CD4-positive, alpha-beta T cell treated with Interleukin-6 at 100 ng/mL for 8 hours (primary cell): ENCODE results near the gene APCDD1L.
"Not testable (repeated sequence)": the region's sequence is repeated elsewhere in the genome, so short reads cannot be mapped to it uniquely, and the experiment has no call there.

Experiments used
- DNase-seq: peaks from one replicate; pipeline ENCODE4 v3.0.0-alpha.2; 2020; ENCODE audit warnings: mixed read lengths, low spot score

APCDD1L gene

GRCh38 chr20:58441723-58442122, 73.5 kb downstream of the APCDD1L start:
- no peak for DNase-seq

- no peak for DNase-seq
Measured at GRCh38 chr20:58440021-58440767, 75.0 kb downstream of the APCDD1L start.

- no peak for DNase-seq
Measured at GRCh38 chr20:58438970-58439808, 76.0 kb downstream of the APCDD1L start.

DNA sequence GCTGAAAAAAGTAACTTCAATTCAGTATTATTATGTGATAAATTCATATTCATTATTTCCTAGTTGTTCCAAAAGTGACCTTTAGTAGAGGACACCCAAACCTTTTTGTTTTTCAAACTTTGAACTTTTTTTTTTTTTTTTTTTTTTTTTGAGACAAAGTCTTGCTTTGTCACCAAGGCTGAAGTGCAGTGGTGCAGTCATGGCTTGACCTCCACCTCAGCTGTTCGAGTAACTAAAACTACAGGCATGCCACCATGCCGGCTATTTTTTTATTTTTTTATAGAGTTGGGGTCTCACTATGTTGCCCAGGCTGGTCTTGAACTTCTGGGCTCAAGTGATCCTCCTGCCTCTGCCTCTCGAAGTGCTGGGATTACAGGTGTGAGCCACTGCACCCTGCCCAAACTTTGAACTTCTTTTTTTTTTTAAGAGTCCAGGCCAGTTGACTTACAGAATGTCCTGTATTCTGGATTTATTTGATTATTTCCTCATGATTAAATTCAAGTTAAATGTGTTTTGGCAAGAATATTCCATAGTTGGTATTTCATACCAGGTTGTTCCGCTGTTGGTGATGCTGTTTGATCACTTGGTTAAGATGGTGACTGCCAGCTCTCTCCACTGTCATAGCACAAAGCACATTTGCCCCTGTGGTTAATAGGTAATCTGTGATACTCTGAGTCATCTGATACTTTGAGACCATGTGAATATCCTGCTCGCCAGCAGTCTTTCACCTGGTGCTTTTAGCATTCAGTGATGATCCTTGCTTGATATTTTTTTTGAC, 78.1 kb downstream of the APCDD1L start:
- no peak for DNase-seq

- DNase-seq = no peak
Measured at GRCh38 chr20:58435237-58435636, 80.0 kb downstream of the APCDD1L start.

DNA sequence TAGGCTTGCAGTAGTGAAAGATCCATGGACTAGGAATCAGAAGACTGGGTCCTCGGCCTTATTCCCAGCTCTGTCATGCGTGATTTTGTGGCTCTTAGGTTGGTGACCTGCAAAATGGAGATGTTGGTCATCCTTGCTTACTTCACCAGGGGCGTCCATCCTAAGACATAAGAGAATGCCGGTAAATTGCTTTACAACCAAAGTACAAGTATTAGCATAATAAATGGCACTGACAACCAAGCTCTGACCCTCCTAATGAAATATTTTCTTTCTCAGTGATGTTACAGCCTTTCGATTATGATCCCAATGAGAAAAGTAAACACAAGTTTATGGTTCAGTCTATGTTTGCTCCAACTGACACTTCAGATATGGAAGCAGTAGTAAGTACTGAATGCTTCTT, 80.9 kb downstream of the APCDD1L start:
- no peak for DNase-seq

DNA sequence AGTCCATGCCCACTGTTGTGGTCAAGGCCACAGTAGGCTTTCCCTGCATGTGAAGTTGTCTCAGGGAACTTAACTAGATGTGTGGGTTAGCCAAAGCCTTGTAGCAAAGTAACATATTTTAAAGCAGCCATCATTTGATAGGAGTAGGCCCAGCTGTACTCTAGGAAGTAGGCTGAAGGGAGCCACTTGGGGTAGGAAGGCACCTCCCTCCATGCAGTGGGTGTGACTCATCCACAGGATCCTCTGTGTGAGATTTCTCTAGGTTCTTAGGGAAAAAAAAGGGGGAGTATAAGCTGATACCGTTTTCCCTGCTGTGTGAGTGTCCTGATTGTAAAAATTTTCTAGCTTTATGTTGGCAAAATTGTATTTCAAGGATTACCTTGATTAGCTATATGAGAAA, 81.4 kb downstream of the APCDD1L start:
- DNase-seq = no peak

DNA sequence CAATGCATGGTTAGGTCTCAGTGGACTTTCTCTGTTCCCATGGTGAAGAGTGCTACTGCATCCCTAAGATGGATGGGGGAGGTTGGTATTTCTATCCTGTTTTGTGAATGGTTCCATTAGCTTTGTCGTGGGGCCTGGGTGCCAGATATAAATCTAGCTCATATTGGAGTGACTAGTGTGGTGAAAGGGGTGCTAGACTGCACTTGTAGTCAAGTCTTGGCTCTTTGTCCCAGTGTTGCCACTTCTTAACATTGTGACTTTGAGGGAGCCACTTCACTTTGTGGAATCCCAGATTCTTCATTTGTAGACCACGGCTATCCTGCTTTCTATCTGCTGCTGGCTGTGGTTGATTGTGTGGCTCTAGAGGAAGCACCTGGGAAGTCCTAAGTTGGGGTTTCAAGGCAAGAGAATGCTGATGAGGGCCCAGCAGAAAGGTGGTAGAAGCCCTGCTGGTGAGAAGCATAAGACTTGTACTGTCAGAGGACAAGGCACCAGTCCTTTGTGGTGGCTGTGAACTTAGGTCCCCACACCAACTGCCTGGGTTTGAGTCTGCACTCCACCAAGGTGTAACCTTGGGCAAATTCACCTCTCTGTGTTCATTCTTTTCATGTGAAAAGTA, 82.1 kb downstream of the APCDD1L start:
- no peak for DNase-seq

- no peak for DNase-seq
Measured at GRCh38 chr20:58432186-58432954, 82.8 kb downstream of the APCDD1L start.

- no peak for DNase-seq
Measured at GRCh38 chr20:58431134-58431533, 84.1 kb downstream of the APCDD1L start.

- no peak for DNase-seq
Measured at GRCh38 chr20:58429303-58429702, 85.9 kb downstream of the APCDD1L start.

DNA sequence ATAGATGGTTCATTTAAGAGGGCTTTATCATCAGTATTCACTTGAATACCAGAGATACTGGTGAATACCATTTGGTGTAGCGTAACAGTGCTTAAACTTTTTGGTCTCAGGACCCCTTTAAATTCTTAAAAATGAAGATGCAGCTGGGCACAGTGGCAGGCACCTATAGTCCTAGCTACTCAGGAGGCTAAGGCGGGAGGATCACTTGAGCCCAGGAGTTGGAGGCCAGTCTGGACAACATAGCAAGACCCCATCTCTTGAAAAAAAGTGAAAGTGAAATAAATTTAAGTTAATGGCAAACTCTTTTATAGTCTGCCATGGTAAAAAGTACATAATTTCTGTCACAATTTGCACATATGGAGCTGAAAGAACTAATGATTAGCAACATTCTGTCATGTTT, 86.8 kb downstream of the APCDD1L start:
- DNase-seq = no peak

GRCh38 chr20:58427571-58427970, 87.6 kb downstream of the APCDD1L start:
- DNase-seq = not testable (repeated sequence)

DNA sequence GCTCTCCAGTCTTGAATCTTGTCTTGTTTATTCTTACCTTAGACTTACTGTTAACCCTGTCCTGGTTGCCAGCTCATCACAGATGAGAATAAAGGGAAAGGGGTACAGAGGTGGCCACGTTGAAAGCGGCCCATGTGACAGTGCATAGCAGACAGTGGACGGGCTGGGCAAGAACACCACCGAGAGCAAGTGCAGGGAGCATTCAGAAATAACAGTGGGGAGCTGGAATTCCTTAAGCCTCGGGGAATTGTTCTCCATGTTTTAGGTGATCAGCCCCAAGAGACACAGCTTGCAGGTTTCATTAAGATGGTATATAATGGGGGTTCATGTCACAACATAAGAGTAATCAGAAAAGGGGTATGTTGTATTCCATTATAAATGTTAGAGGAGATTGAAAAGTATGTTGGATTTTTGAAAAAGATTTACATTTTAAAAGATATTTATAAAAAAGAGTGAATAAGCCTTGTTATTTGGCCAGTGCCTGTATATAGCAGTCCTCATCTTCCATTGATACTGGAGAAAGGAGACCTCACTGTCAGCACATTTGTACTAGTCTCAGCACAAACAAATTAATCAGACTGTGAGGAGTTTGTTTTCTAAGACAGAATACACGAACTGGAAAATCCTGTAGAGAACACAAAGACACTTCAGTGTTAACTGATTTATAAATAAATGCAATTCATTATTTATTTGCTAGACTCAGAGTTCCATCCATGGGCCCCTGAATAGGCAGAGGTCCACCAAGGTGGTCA, 90.8 kb downstream of the APCDD1L start:
- DNase-seq = no peak

DNA sequence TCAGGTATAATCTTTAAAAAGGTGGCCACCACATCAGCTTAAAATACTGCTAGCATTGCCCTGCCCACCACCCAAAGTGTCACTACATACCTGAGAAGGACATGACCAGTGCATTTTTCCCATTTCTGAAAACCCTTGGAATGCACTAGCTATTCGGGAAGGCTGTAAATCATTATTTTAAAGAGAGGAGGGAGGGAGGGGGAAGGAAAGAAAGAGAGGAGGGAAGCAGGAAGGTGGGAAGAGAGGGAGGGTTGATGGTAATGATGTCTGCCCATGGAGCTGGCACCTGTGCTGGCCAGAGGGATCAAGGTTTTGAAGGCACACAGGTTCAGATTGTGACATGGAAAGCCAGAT, 93.7 kb downstream of the APCDD1L start:
- no peak for DNase-seq

GRCh38 chr20:58420798-58421496, 94.3 kb downstream of the APCDD1L start:
- DNase-seq = no peak

DNA sequence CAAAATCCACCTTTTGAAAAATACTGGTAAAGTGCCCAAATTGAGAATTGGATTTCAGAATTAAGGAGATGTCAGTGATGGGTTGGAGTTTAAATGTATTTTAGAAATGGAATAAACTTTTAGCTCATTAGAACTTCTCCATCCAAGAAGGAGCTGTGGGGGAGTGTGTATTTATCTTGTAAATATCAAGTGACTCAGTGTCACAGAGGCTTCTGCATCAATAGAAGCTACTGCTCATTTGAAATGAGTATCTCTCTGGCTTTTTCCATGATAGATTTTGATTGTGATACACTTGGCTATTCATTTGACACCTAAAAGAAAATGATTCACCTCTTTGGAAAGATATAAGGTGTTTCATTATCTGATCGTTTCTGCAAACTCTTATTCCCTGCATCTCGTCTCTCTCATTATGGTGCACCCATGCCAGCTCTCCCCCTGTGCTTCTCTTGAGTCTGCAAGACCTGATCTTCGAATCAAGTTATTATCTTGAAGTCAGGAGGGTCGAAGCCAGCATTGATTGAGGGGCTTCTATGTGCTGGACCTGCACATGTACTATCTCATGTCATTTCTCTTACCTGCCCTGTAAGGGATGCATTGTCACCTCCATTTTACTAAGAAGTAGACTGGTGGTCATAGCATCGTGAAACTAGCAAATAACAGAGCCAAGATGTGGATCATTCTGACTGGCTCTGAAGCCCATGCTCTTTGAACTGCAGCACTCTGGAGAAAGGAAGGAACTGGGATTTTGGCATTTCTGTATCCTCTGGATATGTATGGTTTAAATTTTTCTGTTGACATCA, 96.0 kb downstream of the APCDD1L start:
- DNase-seq = no peak

DNA sequence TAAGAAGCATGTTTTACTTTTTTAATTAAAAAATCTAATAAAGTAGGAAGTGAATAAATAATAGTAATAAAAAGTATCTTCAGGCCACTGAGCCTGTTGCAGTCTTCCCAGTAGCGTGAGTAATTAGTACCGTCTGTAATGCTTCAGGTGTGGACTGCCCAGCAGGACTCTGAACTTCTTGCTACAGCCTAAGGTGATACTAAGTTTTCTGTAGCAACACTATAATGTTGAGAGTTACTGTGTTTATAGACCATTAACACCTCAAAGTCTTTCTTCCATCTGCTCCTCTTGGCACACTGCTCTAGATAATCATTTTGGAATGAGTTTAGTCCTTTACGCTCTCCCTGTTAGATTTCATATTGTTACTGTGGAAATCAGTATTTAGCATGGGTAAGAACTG, 97.8 kb downstream of the APCDD1L start:
- DNase-seq = no peak

- DNase-seq = peak; percentile 22
Measured at GRCh38 chr20:58416835-58417234, 98.4 kb downstream of the APCDD1L start.
